PFSK-1 (cell line): Measurements from ENCODE around the gene S100B. TPM values are rescaled to one million over a fixed set of nuclear protein-coding genes. Genes with fewer than 3 reads are reported as not detected.

Source experiments
- FOXP2 ChIP-seq: optimal IDR thresholded peaks from 2 replicates; pipeline ENCODE3; 2011; ENCODE audit warnings: borderline replicate concordance, control low read depth, inconsistent platforms; ENCODE audit not compliant: insufficient read depth; ENCODE audit errors: extremely low read length, extremely low read depth
- POLR2AphosphoS5 ChIP-seq: IDR thresholded peaks from 2 replicates; pipeline ENCODE4 v1.6.1; 2012; ENCODE audit warnings: low read depth, mild to moderate bottlenecking, control low read depth, low read length, moderate library complexity
- SIN3A ChIP-seq: IDR thresholded peaks from 2 replicates; pipeline ENCODE4 v1.6.1; 2012; ENCODE audit warnings: mild to moderate bottlenecking, low read length, moderate library complexity, borderline replicate concordance; ENCODE audit not compliant: insufficient read depth
- TAF1 ChIP-seq: IDR thresholded peaks from 2 replicates; pipeline ENCODE4 v1.6.1; 2012; ENCODE audit warnings: low read length, control low read depth, borderline replicate concordance; ENCODE audit not compliant: insufficient read depth
- polyA plus RNA-seq: library from polyadenylated mRNA; unstranded; fragments of >200 nt; gene quantifications from one replicate; pipeline ENCODE4 v1.2.1, GENCODE V29; 2012; ENCODE audit warnings: low read depth, missing spikeins; ENCODE audit not compliant: insufficient read length
- TF ChIP-seq, protein P1 (sequence below), 2 experiments: IDR thresholded peaks; 2 replicates each; pipeline versions ENCODE4 v1.6.1 to v1.8.0; 2011 to 2012; ENCODE audit warnings: low read depth in 2 of 2, low read length in 2 of 2, control low read depth in 1 of 2, inconsistent platforms in 1 of 2, mild to moderate bottlenecking in 1 of 2, moderate library complexity in 1 of 2; ENCODE audit not compliant: insufficient read depth in 1 of 2

Gene S100B
- polyA plus RNA-seq, result not detected

DNA sequence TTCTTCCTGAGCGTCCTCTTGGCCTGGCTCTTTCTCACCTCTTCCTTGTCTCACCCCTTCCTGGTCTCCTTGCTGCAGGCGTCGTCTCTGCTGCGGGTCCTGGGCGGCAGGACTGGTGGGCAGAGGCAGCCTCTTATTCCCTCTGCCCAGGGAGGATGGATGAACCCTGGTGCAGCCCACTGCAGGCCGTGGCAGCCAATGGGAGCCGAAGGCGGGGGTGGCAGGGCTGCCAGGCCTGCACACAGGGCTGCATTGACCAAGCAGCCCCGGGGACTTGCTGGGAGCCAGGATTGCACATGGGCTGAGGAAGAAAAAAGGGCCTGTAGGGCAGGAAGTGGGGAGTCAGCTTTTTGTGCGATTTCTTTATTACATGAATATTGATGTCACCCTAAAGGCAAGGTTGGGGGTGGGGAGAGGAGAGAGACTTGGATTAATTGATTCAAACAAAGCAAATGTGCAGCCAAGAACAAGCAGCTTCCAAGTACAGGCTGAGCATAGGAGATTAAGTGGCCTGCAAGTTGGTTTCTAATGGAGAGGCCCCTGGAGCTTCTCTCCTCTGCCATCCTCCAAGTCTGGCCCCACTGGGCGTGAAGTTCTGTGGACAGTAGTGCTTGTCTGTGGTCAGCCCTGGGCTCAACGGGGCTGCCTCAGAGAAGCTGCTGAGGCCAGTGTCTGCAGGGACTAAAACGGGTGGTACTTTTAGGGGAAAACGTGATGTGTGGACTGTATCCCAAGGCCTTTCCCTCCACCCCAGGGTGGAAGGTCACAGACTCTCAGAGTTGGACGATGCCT lies at the start of gene S100B:
Gene S100B, minus strand, starts transcription at position 108 of the 792 bp plus-strand sequence. CDS start 2,667 bp downstream, outside the sequence.
- no peak for TF ChIP-seq TAF1
- TF ChIP-seq POLR2AphosphoS5, result no peak

GRCh38 chr21:46651121-46651520 lies 46.2 kb upstream of the S100B start:
- TF ChIP-seq TAF1 (no peak), FOXP2 (no peak), POLR2AphosphoS5 (no peak), SIN3A (no peak)
- TF ChIP-seq, protein P1, sequence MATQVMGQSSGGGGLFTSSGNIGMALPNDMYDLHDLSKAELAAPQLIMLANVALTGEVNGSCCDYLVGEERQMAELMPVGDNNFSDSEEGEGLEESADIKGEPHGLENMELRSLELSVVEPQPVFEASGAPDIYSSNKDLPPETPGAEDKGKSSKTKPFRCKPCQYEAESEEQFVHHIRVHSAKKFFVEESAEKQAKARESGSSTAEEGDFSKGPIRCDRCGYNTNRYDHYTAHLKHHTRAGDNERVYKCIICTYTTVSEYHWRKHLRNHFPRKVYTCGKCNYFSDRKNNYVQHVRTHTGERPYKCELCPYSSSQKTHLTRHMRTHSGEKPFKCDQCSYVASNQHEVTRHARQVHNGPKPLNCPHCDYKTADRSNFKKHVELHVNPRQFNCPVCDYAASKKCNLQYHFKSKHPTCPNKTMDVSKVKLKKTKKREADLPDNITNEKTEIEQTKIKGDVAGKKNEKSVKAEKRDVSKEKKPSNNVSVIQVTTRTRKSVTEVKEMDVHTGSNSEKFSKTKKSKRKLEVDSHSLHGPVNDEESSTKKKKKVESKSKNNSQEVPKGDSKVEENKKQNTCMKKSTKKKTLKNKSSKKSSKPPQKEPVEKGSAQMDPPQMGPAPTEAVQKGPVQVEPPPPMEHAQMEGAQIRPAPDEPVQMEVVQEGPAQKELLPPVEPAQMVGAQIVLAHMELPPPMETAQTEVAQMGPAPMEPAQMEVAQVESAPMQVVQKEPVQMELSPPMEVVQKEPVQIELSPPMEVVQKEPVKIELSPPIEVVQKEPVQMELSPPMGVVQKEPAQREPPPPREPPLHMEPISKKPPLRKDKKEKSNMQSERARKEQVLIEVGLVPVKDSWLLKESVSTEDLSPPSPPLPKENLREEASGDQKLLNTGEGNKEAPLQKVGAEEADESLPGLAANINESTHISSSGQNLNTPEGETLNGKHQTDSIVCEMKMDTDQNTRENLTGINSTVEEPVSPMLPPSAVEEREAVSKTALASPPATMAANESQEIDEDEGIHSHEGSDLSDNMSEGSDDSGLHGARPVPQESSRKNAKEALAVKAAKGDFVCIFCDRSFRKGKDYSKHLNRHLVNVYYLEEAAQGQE (IDR thresholded peaks at IDR 0.05; ENCODE audit: insufficient read depth in 1 of 2, low read depth in 2 of 2, low read length in 2 of 2), result no peak

DNA sequence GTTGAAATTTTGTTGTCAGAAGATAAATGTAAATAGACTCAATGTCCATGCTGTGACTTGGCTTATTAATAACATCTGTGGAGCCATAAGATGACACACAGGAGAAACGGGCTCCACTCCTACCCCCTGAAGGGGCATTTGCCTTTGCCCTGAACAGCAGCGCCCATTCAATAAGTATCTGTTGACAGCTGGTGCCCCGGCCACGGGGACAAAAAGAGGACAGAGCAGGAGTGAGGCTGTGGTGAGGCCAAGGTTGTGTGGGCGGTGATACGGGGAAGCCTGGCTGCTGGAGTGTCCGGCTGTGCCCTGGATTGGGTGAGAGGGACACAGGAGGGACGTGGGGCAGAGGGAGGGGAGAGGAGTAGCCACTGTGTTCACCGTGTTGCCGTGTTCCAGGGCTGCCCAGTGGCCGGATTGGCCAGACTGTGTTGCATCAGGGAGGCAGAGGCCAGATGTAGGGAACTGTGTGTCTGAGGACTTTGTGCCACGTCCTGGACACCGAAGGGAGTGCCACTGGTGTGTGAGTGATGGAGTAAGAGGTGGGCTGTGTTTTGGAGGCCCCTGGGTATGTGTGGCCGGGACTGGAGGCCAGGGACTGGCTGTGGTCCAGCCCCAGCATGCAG lies 45.7 kb upstream of the S100B start:
- TF ChIP-seq FOXP2 (no peak), SIN3A (no peak), POLR2AphosphoS5 (no peak), TAF1 (no peak)
- TF ChIP-seq, protein P1 (IDR thresholded peaks at IDR 0.05; ENCODE audit: insufficient read depth in 1 of 2, low read depth in 2 of 2, low read length in 2 of 2), result no peak

- TF ChIP-seq SIN3A (no peak), FOXP2 (no peak), POLR2AphosphoS5 (no peak), TAF1 (no peak)
- TF ChIP-seq, protein P1 (IDR thresholded peaks at IDR 0.05; ENCODE audit: insufficient read depth in 1 of 2, low read depth in 2 of 2, low read length in 2 of 2), result no peak
These were observed 44.5 kb upstream of the S100B start for GRCh38 chr21:46649356-46649755.

DNA sequence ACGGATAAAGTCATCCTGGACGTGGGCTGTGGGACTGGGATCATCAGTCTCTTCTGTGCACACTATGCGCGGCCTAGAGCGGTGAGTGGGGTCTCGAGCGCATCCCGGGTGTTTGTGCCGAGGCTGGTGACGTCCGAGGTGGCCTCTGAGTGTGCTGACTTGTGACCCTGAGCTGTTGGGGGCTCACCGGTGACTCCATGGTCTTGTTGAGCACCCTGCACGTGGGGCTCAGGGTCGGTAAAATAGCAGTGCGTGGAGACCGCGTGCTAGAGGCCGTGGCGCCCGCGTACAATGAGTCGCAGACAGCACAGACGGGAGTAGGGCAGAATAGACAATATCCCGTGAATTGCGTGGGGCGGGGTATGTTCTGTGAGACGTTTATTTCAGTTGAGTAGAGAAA lies 43.7 kb upstream of the S100B start:
- TF ChIP-seq, protein P1 (IDR thresholded peaks at IDR 0.05; ENCODE audit: insufficient read depth in 1 of 2, low read depth in 2 of 2, low read length in 2 of 2), result no peak
- no peak for TF ChIP-seq TAF1
- no peak for TF ChIP-seq FOXP2
- TF ChIP-seq POLR2AphosphoS5, result no peak
- no peak for TF ChIP-seq SIN3A
